Daoy (cell line): Measurements from ENCODE around the gene SRD5A2. TPM values are rescaled to one million over a fixed set of nuclear protein-coding genes. Genes with fewer than 3 reads are reported as not detected.

ENCODE experiments used
- total RNA-seq: library from RNA; depleted of rRNA; stranded (reverse); fragments of >200 nt; shearing (Covaris generic); gene quantifications from 2 replicates; pipeline ENCODE4 v1.2.3, GENCODE V29; 2014; rRNA removed

SRD5A2 gene
- total RNA-seq, 1 experiment from 2014 or later: not detected

Other genes starting within 250 kb of the SRD5A2 start
- 0.18 and 0.97 TPM in 2 replicates for gene XDH, start 166.2 kb downstream of the SRD5A2 start, total RNA-seq